H1 (cell line): ENCODE results near the gene PFN2. TPM values are rescaled to one million over a fixed set of nuclear protein-coding genes. Genes with fewer than 3 reads are reported as not detected.

Experiments used
- CTCF ChIA-PET: fragments of 300-600 bp; sonication (Branson Sonifier 250); formaldehyde crosslinking; loops from one replicate; lab custom pipeline; 2021; ENCODE audit not compliant: partially characterized antibody; lab: Charles Lee
- POLR2A ChIA-PET: fragments of 300-600 bp; sonication (Branson Sonifier 250); formaldehyde crosslinking; loops from one replicate; lab custom pipeline; 2021; ENCODE audit warnings: inconsistent platforms; ENCODE audit not compliant: partially characterized antibody; lab: Charles Lee
- DNase-seq, 2 experiments: peaks; one replicate each; pipeline versions ENCODE4 v3.0.0 to v3.0.0-alpha.2; 2010 to 2022; ENCODE audit warnings: low spot score in 2 of 2, low read depth in 1 of 2, mixed read lengths in 1 of 2
- FAIRE-seq: peaks from 2 replicates; lab custom pipeline; 2011; peaks lifted over from hg19 to GRCh38; lab: Jason Lieb, UNC
- H2AFZ ChIP-seq: 2 replicates; pipeline ENCODE4 v1.8.1; 2012; ENCODE audit warnings: low read length, inconsistent platforms
- H2AK5ac ChIP-seq: 2 replicates; pipeline ENCODE4 v1.6.1; 2013; ENCODE audit warnings: low read depth, low read length
- H2BK120ac ChIP-seq: replicated peaks from 2 replicates; pipeline ENCODE3; 2013; ENCODE audit warnings: low read depth, low read length, inconsistent platforms
- H2BK12ac ChIP-seq: 2 replicates; pipeline ENCODE4 v1.6.1; 2013; ENCODE audit warnings: low read depth, low read length
- H2BK15ac ChIP-seq: 2 replicates; pipeline ENCODE4 v1.6.1; 2013; ENCODE audit warnings: low read length
- H2BK20ac ChIP-seq: 2 replicates; pipeline ENCODE4 v1.6.1; 2013; ENCODE audit warnings: low read length
- H2BK5ac ChIP-seq: 2 replicates; pipeline ENCODE4 v1.6.1; 2013; ENCODE audit warnings: low read depth, low read length
- H3K14ac ChIP-seq: 2 replicates; pipeline ENCODE4 v1.6.1; 2013; ENCODE audit warnings: inconsistent platforms; ENCODE audit not compliant: insufficient read length
- H3K18ac ChIP-seq: 2 replicates; pipeline ENCODE4 v1.6.1; 2013; ENCODE audit warnings: low read length; ENCODE audit errors: extremely low read depth
- H3K23ac ChIP-seq: 2 replicates; pipeline ENCODE4 v1.6.1; 2013; ENCODE audit warnings: inconsistent platforms; ENCODE audit not compliant: insufficient read length
- H3K23me2 ChIP-seq: 2 replicates; pipeline ENCODE4 v1.6.1; 2013; ENCODE audit warnings: low read depth, low read length
- H3K27ac ChIP-seq: 2 replicates; pipeline ENCODE4 v1.6.1; 2011; ENCODE audit warnings: low read depth, low read length, inconsistent platforms
- H3K27me3 ChIP-seq, 4 experiments: replicated peaks in 1 of 4; 1 replicate in 1 of 4; 2 replicates in 3 of 4; pipeline versions ENCODE4 v1.6.1 to v1.8.1; 2011 to 2013; ENCODE audit warnings: low read length in 3 of 4, mild to moderate bottlenecking in 3 of 4, inconsistent platforms in 2 of 4, mixed read lengths in 2 of 4, moderate library complexity in 1 of 4; ENCODE audit not compliant: control insufficient read depth in 3 of 4, insufficient read depth in 3 of 4; ENCODE audit errors: extremely low read depth in 1 of 4
- H3K36me3 ChIP-seq, 4 experiments: 2 replicates each; pipeline versions ENCODE4 v1.6.1 to v1.8.1; 2011 to 2013; ENCODE audit warnings: mild to moderate bottlenecking in 4 of 4, low read length in 3 of 4, moderate library complexity in 2 of 4, control low read depth in 1 of 4, inconsistent platforms in 1 of 4; ENCODE audit not compliant: insufficient read depth in 4 of 4, control insufficient read depth in 2 of 4
- H3K4ac ChIP-seq: replicated peaks from 2 replicates; pipeline ENCODE3; 2013; ENCODE audit warnings: low read length, low read depth, mixed read lengths, inconsistent platforms; ENCODE audit not compliant: insufficient read length
- H3K4me1 ChIP-seq, 4 experiments: replicated peaks in 1 of 4; 1 replicate in 1 of 4; 2 replicates in 3 of 4; pipeline versions ENCODE4 v1.6.1 to v1.8.1; 2011 to 2013; ENCODE audit warnings: low read length in 3 of 4, inconsistent platforms in 2 of 4, mixed read lengths in 1 of 4; ENCODE audit not compliant: insufficient read depth in 4 of 4, control insufficient read depth in 3 of 4
- H3K4me2 ChIP-seq, 2 experiments: 2 replicates each; pipeline versions ENCODE4 v1.6.1 to v1.8.1; 2011 to 2013; ENCODE audit warnings: low read depth in 2 of 2, low read length in 2 of 2, control low read depth in 1 of 2, inconsistent platforms in 1 of 2, mild to moderate bottlenecking in 1 of 2; ENCODE audit not compliant: insufficient read depth in 1 of 2
- H3K4me3 ChIP-seq, 4 experiments: fragments of 200-600, 300-600 bp in 1 of 4; sonication (generic), shearing (Covaris generic), sonication (Bioruptor Twin) in 1 of 4; 2 replicates each; pipeline versions ENCODE4 v1.5.1 to v1.8.1; 2011 to 2016; ENCODE audit warnings: low read length in 4 of 4, low read depth in 3 of 4, control low read depth in 2 of 4, inconsistent platforms in 2 of 4, mild to moderate bottlenecking in 2 of 4, mixed read lengths in 1 of 4, moderate library complexity in 1 of 4; ENCODE audit not compliant: insufficient read depth in 2 of 4; ENCODE audit errors: extremely low read depth in 1 of 4
- H3K56ac ChIP-seq: replicated peaks from 2 replicates; pipeline ENCODE3; 2013; ENCODE audit warnings: low read depth, mild to moderate bottlenecking, mixed read lengths, low read length, inconsistent platforms; ENCODE audit not compliant: insufficient read length
- H3K79me1 ChIP-seq: 2 replicates; pipeline ENCODE4 v1.6.1; 2013; ENCODE audit warnings: low read depth, low read length, control low read depth
- H3K79me2 ChIP-seq, 2 experiments: 2 replicates each; pipeline versions ENCODE4 v1.6.1 to v1.8.1; 2012 to 2013; ENCODE audit warnings: low read length in 2 of 2, mild to moderate bottlenecking in 2 of 2, inconsistent platforms in 1 of 2; ENCODE audit not compliant: insufficient read depth in 2 of 2, control insufficient read depth in 1 of 2
- H3K9ac ChIP-seq, 4 experiments: replicated peaks in 1 of 4; 1 replicate in 1 of 4; 2 replicates in 3 of 4; pipeline versions ENCODE4 v1.6.1 to v1.8.1; 2011 to 2013; ENCODE audit warnings: low read depth in 3 of 4, low read length in 3 of 4, control low read depth in 2 of 4, mild to moderate bottlenecking in 2 of 4, moderate library complexity in 2 of 4, inconsistent platforms in 1 of 4; ENCODE audit errors: extremely low read depth in 1 of 4
- H3K9me3 ChIP-seq, 2 experiments: 2 replicates each; pipeline versions ENCODE4 v1.6.1 to v1.8.1; 2012 to 2013; ENCODE audit warnings: mild to moderate bottlenecking in 2 of 2, moderate library complexity in 2 of 2, control low read depth in 1 of 2, inconsistent platforms in 1 of 2, low read depth in 1 of 2, low read length in 1 of 2, mixed read lengths in 1 of 2; ENCODE audit not compliant: insufficient read depth in 2 of 2
- H4K20me1 ChIP-seq, 2 experiments: replicated peaks in 1 of 2; 2 replicates each; pipeline versions ENCODE3 to v1.8.1; 2011 to 2013; ENCODE audit warnings: inconsistent platforms in 2 of 2, low read length in 2 of 2, mild to moderate bottlenecking in 1 of 2; ENCODE audit not compliant: insufficient read depth in 2 of 2, control insufficient read depth in 1 of 2
- H4K5ac ChIP-seq: 2 replicates; pipeline ENCODE4 v1.6.1; 2013; ENCODE audit warnings: low read length, low read depth, mixed read lengths, inconsistent platforms; ENCODE audit not compliant: insufficient read length
- H4K8ac ChIP-seq: 2 replicates; pipeline ENCODE4 v1.8.0; 2013; ENCODE audit warnings: mild to moderate bottlenecking, moderate library complexity, low read length, inconsistent platforms; ENCODE audit not compliant: insufficient read depth; ENCODE audit errors: extremely low read depth
- H4K91ac ChIP-seq: replicated peaks from 2 replicates; pipeline ENCODE3; 2013; ENCODE audit warnings: low read length, mixed read lengths, inconsistent platforms; ENCODE audit not compliant: insufficient read length
- BRCA1 ChIP-seq: IDR thresholded peaks from 2 replicates; pipeline ENCODE4 v1.6.1; 2012; ENCODE audit warnings: low read depth, low read length, improper control_type of control experiment
- HDAC6 ChIP-seq: IDR thresholded peaks from one replicate; pipeline ENCODE4 v1.7.1; 2012; ENCODE audit warnings: low read depth, mild to moderate bottlenecking, inconsistent platforms, low read length, moderate library complexity
- KDM1A ChIP-seq: fragments of 200-600, 300-600 bp; sonication (generic); IDR thresholded peaks from 2 replicates; pipeline ENCODE4 v1.7.1; 2016; ENCODE audit warnings: mild to moderate bottlenecking, low read length, borderline replicate concordance
- POLR2AphosphoS5 ChIP-seq: IDR thresholded peaks from 2 replicates; pipeline ENCODE4 v1.6.1; 2011; ENCODE audit warnings: low read depth, low read length
- RAD21 ChIP-seq, 2 experiments: IDR thresholded peaks in 1 of 2; conservative IDR thresholded peaks in 1 of 2; 2 replicates each; pipeline ENCODE4 v1.6.1; 2011; ENCODE audit warnings: low read depth in 2 of 2, low read length in 2 of 2, improper control_type of control experiment in 1 of 2, inconsistent platforms in 1 of 2, mild to moderate bottlenecking in 1 of 2, moderate library complexity in 1 of 2
- RFX5 ChIP-seq: IDR thresholded peaks from 2 replicates; pipeline ENCODE4 v1.6.1; 2011; ENCODE audit warnings: low read depth, low read length, improper control_type of control experiment, borderline replicate concordance
- SIN3A ChIP-seq, 2 experiments: IDR thresholded peaks in 1 of 2; conservative IDR thresholded peaks in 1 of 2; 2 replicates each; pipeline ENCODE4 v1.6.1; 2011 to 2012; ENCODE audit warnings: low read length in 2 of 2, improper control_type of control experiment in 1 of 2, low read depth in 1 of 2, mild to moderate bottlenecking in 1 of 2
- TBP ChIP-seq: IDR thresholded peaks from 2 replicates; pipeline ENCODE4 v1.6.1; 2011; ENCODE audit warnings: low read depth, low read length, improper control_type of control experiment
- TCF12 ChIP-seq: IDR thresholded peaks from 2 replicates; pipeline ENCODE4 v1.6.1; 2011; ENCODE audit warnings: low read depth, mild to moderate bottlenecking, low read length
- polyA plus RNA-seq, 7 experiments: library from polyadenylated mRNA; depleted of rRNA in 3 of 7; stranded (reverse) in 5 of 7; unstranded in 2 of 7; fragments of >200 nt in 5 of 7; fragments of 200-250 nt in 2 of 7; gene quantifications; 1 replicate in 5 of 7; 2 replicates in 1 of 7; 4 replicates in 1 of 7; pipeline versions ENCODE4 v1.2.1 to v1.2.3, GENCODE V29; 2011 to 2013; ENCODE audit warnings: missing spikeins in 2 of 7, mixed read lengths in 2 of 7
- total RNA-seq: library from RNA; stranded (reverse); fragmentation: NEBNext Ultra II Directional; extraction: Animal tissue kit (Norgen Biotek cat#: 25700); gene quantifications from 2 replicates; pipeline ENCODE4 v1.2.1, GENCODE V29; 2021
- TF ChIP-seq, protein P1 (sequence below): IDR thresholded peaks from 2 replicates; pipeline ENCODE4 v1.6.1; 2012; ENCODE audit warnings: low read length, inconsistent platforms
- TF ChIP-seq, protein P2 (sequence below): IDR thresholded peaks from 2 replicates; pipeline ENCODE4 v1.6.1; 2012; ENCODE audit warnings: inconsistent platforms

PFN2 gene
- total and polyA plus RNA-seq, 2 of the 8 experiments (the other 6 are each of a cell fraction or from before 2014, with no cell fraction given) = 175 to 311 TPM

DNA sequence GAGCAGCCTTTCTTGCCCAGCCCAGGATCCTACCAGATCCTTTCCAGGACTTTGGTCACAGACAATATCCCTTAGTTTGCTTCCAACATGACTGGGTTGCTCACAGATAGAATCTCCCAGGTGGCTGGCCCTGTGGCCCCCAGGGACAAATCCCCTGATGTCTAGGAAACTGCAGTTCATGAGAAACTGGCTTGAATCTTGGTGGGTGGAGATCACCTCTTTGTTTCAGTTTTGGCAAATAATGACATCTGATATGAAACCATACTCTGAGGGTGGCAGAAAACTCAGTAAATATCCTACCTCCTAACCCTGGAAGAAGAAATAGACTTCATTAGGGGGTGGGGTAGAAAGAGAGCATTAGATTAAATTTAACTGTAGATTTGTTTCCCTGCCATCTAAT, 44.1 kb upstream of the PFN2 start:
- Histone ChIP-seq H3K79me1 (no peaks in the 10 kb centered on the region), H3K4me3 (no peak overlapping the region), H3K23me2 (no peaks in the 10 kb centered on the region), H3K9me3 (no peaks in the 10 kb centered on the region), H3K4me1 (no peaks in the 10 kb centered on the region), H2BK20ac (no peak overlapping the region), H3K36me3 (no peaks in the 10 kb centered on the region), H4K5ac (no peak overlapping the region), H3K56ac (no peak overlapping the region), H2AK5ac (no peak overlapping the region), H2AFZ (no peak overlapping the region), H2BK120ac (no peak overlapping the region), H4K91ac (no peak overlapping the region), H3K14ac (no peak overlapping the region), H2BK12ac (no peak overlapping the region), H4K20me1 (no peaks in the 10 kb centered on the region), H3K23ac (no peak overlapping the region), H3K9ac (no peak overlapping the region), H3K27ac (no peak overlapping the region), H3K4ac (no peak overlapping the region), H3K79me2 (no peaks in the 10 kb centered on the region), H3K18ac (no peak overlapping the region), H2BK5ac (no peak overlapping the region), H3K27me3 (no peaks in the 10 kb centered on the region), H4K8ac (no peak overlapping the region), H2BK15ac (no peak overlapping the region), H3K4me2 (no peak overlapping the region)
- ChIA-PET POLR2A (interaction anchor here (1.0 kb wide), 1 partner anchor 44 kb away, joined by 3 read pairs; no protein-coding TSS in a partner anchor), CTCF (interaction anchor here (1.0 to 1.4 kb wide), 2 partner anchors 92 to 213 kb away, joined by 3 read pairs; no protein-coding TSS in a partner anchor)
- no peak for FAIRE-seq
- no peak for DNase-seq
- TF ChIP-seq BRCA1 = no peak
- TF ChIP-seq POLR2AphosphoS5 = no peak
- TF ChIP-seq SIN3A (conservative IDR thresholded peaks at IDR 0.05 in 1 of 2, IDR thresholded peaks at IDR 0.05 in 1 of 2; ENCODE audit: low read depth in 1 of 2, low read length in 2 of 2) = no peak
- no peak for TF ChIP-seq RFX5
- no peak for TF ChIP-seq TBP
- TF ChIP-seq HDAC6 = no peak
- TF ChIP-seq, protein P1, sequence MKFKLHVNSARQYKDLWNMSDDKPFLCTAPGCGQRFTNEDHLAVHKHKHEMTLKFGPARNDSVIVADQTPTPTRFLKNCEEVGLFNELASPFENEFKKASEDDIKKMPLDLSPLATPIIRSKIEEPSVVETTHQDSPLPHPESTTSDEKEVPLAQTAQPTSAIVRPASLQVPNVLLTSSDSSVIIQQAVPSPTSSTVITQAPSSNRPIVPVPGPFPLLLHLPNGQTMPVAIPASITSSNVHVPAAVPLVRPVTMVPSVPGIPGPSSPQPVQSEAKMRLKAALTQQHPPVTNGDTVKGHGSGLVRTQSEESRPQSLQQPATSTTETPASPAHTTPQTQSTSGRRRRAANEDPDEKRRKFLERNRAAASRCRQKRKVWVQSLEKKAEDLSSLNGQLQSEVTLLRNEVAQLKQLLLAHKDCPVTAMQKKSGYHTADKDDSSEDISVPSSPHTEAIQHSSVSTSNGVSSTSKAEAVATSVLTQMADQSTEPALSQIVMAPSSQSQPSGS = no peak
- no peak for TF ChIP-seq RAD21 (IDR thresholded peaks at IDR 0.05 in 1 of 2, conservative IDR thresholded peaks at IDR 0.05 in 1 of 2; ENCODE audit: low read depth in 2 of 2, low read length in 2 of 2)
- TF ChIP-seq KDM1A = no peak
- no peak for TF ChIP-seq TCF12
- TF ChIP-seq, protein P2, sequence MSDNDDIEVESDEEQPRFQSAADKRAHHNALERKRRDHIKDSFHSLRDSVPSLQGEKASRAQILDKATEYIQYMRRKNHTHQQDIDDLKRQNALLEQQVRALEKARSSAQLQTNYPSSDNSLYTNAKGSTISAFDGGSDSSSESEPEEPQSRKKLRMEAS = no peak
